Astrocyte of the hippocampus (primary cell): ENCODE results near the gene TACC2.

Experiments used
- DNase-seq: peaks from one replicate; pipeline ENCODE4 v3.0.0; 2011; ENCODE audit warnings: low read depth, low spot score

Gene TACC2

GRCh38 chr10:122122493-122122892 is 133.5 kb downstream of the TACC2 start:
- DNase-seq: peak; percentile 62

DNA sequence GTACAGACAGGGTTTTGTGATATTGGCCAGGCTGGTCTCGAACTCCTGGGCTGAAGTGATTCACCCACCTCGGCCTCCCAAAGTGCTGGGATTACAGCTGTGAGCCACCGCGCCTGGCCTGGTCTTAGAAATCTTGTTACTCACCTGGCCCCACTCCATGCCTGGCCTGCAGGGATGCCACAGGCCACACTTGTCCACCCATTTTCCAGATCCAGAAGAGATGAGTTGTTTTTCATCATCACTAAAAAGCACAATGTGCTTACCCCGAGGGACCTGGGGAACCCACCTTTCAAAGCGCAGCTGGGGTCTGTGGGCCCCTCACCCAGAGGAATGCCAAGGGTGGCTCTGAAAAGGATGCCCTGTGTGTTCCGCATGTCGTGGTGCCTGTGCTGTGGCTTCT is 134.2 kb downstream of the TACC2 start:
- no peak for DNase-seq

- no peak for DNase-seq
Observed at GRCh38 chr10:122124342-122124741, 135.4 kb downstream of the TACC2 start.

- DNase-seq: no peak
Observed at GRCh38 chr10:122124808-122125207, 135.8 kb downstream of the TACC2 start.

DNA sequence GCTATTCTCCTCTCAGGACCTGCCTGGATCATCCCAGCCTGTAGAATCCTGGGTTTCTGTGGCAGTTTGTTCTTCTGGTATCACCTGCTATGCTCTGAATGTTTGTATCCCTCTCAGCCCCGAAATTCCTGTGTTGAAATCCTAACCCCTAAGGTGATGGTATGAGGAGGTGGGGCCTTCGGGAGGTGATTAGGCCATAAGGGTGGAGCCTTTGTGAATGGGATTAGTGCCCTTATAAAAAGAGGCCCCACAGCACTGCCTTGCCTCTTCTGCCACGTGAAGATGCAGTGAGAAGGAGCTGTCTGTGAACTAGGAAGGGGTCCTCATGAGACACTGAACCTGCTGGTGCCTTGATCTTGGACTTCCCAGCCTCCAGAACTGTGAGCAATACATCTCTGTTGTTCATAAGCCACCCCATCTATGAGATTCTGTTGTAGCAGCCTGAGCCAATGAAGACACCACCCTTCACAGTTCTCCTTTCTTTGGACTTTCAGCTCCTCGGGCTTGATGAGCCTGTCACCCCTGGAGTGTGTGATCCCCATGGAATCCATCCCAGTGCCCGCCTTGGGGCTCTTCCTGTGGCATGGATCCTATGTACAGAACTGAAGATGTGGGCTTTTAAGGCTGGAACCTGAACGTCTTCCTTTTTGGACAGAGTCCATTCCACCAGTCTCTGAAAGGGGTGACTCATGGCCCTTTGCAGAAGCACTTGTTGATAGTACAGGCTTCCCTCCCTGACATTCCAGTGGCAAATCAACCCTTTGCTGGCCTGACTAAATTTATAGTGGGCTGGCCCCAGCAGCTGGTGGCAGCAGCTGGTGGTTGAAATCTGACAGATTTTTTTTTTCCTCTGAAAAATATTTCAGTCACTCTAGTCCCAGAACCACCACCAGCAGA is 138.0 kb downstream of the TACC2 start:
- peak; percentile 92 for DNase-seq

DNA sequence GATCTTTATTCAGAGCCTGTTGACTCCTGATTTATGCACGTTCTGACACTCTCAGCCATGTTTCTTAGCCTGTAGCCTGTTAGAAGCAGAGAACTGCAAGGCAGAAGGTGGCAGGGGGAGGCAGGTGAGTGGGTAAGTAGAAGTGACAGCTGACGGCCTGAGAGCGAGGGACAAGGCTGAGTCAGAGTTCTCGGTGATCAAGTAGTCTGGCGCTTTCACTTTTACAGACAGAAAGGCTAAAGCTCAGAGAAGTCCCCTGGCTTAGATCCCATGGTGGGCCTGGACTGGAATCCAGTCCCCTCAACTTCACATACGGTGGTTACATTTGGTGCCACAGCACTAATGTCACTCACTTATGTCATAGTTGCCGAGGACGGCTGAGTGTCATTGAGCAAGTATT is 139.0 kb downstream of the TACC2 start:
- peak; percentile 78 for DNase-seq

- DNase-seq: peak; percentile 74
Observed at GRCh38 chr10:122128357-122128756, 139.4 kb downstream of the TACC2 start.

- no peak for DNase-seq
Observed at GRCh38 chr10:122130474-122131110, 141.6 kb downstream of the TACC2 start.

DNA sequence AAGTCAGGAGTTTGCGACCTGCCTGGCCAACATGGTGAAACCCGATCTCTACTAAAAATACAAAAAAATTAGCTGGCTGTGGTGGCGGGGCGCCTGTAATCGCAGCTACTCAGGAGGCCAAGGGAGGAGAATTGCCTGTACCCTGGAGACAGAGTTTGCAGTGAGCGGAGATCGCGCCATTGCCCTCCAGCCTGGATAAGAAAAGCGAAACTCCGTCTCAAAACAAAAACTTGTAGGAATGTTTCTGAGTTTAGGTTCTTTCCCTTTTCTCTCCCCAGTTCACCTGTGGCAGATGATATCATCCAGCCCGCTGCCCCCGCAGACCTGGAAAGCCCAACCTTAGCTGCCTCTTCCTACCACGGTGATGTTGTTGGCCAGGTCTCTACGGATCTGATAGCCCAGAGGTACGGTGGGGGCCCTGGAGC is 143.4 kb downstream of the TACC2 start:
- DNase-seq: no peak

DNA sequence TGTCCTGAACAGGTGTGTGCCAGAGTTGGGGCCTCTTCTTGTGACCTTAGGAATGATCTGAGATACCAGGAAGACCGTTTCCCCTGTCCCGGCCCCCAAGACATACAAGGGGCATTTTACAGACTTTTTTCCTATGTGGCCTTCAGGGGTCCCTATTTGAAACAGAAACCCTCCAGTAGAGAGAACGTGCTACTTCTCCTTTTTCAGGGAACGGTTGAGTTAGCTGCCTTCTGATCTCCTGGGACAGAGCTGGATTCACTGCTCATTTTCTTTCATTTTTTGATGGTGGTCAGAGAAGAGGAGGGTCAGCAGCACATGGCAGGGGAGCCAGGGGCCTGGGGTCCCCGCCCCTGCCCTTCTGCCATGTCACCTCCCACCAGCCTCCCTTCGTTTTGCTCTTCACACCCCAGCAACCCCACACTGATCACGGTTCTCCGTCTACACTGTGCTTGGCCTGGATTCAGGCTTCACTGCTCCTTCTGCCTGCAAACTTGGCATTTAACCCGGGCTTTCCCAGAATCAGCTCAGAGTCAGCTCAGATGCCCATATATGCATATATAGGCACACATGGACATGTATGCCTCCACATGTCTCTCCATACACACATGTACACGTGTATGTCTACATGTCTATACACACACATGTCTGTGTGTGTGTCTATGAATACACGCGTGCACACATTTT is 144.1 kb downstream of the TACC2 start:
- DNase-seq: peak; percentile 29

- no peak for DNase-seq
Observed at GRCh38 chr10:122135251-122136025, 146.5 kb downstream of the TACC2 start.

- no peak for DNase-seq
Observed at GRCh38 chr10:122138831-122139625, 150.1 kb downstream of the TACC2 start.

DNA sequence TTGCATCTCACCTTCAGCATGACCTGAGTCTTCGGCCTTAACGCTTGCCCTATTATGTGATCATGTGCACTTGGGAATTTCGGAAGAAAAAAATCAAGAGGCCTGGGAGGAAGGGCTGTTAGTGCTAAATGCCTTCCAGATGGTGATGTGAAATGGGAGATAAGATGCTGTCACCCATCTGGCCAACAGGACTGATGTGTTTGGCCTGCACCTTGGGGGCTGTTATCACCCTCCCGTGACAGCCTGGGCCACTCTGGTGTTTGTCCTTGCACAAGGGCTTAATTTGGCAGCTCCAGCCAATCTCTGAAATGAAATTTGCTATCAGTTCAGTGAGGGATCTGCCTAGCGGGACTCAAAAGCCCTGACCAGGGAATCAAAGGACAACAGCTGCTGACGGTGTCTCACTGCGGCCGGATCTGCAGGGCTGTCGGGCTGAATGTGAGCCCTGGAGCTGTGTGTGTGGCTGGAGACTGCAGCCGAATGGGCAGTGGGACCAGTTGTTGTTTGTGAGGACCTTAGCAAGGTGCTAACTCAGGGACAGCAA is 150.7 kb downstream of the TACC2 start:
- no peak for DNase-seq

DNA sequence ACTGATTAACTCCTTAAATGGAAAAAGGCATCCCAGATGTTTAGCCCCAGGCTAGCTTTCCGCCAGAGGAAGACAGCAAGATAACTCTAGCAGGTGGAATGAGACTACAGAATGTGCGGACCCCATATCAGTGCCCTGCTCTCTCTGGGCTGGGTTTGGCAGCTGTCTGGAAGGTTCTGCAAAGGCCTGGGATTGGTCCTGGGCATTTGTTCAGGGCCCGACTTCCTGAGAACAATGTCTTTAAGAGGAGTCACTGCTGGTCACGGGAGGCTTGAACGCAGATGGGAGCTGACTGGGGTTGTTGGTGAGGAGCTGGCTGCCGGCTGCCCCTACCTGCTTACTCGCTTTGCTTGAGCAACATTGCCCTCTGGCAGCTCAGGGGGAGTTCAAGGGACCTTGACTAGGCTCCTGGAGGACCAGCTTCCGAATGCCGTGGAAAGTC is 151.5 kb downstream of the TACC2 start:
- DNase-seq: peak; percentile 46

DNA sequence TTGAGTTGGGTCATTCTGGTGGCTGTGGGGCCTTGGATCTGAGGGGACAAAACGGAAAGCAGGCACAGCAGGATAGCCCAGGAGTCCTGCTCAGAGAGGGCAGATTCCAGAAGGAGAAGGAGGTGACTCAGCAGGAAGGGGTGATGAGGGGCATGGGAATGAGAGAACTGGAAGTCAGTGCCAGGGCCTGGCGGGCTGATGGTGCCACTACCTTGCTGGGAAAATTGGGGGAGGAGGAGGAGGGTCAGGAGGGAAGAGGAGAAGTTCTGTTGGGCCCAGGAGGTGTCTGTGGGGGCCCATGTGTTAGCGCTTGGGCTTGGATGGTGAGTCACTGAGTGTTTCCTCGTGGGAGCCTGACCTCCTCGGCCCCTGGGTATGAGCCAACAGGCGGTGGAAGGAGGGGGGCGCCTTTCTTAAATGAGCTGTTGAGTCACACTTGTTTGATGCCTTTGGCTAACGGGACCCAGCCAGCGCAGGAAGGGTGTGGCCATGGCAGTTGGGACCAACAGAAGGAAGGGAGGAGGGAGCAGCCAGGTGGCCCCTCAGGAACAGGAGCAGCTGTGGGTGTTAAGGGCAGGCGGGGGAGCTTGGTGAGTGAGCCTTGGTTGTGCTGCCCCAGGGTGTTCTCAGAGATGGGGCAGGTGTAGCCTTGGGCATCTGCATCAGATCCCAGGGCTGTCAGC is 152.1 kb downstream of the TACC2 start:
- peak; percentile 91 for DNase-seq

DNA sequence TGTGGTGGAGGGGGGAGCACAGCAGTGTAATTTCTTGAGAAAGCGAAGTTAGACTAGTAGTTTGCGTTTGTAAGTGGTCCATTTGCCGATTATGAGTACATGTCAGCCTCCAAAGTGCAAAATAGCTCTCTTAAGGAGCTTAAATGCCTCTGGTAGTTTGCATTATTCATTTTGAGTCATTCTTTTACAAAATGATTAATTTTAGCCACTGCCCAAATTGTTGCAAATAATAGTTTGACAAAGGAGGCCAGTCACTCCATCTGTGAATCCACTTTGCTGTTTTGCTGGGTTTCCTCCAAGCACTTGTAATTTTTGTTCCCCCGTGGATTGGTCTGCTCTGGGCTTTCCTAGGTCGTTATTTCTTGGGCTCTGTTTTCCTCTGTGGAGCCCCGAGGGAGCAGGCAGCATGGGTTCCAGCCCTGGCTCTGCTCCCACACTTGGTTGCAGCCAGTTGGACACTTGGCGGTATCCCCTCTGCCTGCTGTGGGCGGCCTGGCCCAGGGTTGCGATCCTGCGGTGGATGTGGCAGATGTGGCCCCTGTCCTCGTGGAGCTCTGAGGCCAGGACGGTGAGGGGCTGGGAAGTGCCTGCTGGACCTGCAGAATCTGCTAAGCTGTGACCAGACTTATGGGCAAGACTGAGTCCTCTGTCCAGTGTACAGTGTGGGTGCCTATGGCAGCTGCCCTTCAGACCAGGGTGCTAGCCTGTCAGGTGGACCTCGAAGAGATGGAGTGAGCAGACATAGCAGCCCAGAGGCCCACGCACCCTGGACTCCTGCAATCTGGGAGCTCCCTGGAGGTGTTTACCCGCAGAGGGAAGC is 153.1 kb downstream of the TACC2 start:
- peak; percentile 39 for DNase-seq

- DNase-seq: peak; percentile 41
Observed at GRCh38 chr10:122142641-122143237, 153.8 kb downstream of the TACC2 start.

DNA sequence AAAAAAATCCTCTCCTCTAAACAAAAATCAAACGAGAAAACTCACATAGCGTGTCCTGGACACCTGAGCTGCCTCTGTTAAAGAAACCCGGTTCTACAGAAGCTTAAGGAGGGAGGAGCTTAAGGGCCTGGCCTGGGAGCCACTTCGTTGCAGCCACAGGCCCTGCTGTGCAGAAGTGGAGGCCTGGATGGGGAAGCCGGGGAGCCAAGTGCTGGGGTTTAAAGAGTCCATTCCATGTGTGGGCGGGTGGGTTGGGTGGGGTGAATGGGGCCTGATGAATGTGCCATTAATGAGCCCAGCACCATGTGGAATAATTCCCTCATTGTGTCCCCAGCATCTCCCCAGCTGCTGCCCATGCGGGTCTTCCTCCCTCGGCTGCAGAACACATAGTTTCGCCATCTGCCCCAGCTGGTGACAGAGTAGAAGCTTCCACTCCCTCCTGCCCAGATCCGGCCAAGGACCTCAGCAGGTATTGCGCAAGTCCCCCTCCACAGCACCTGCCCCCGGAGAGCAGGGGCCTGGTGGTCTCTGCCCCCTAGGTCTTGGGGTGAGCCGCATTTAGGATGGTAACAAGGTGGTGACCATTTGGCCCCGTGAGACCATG is 154.4 kb downstream of the TACC2 start:
- no peak for DNase-seq
